ENCODE results near the gene WNT9B.
"Not testable (repeated sequence)": the region's sequence is repeated elsewhere in the genome, so short reads cannot be mapped to it uniquely, and the experiment has no call there.

WNT9B gene

GRCh38 chr17:46837521-46837920, 13.9 kb upstream of the WNT9B start:
- Histone ChIP-seq H3K4me1 (ENCODE audit: control insufficient read depth, insufficient read depth, low read length) (peaks cover 23% of the 10 kb centered on the region), H3K9ac (ENCODE audit: low read length) (no peak overlapping the region), H3K4me3 (ENCODE audit: low read depth, low read length) (no peak overlapping the region), H3K36me3 (ENCODE audit: control insufficient read depth, insufficient read depth, low read length) (no peaks in the 10 kb centered on the region), H3K9me3 (ENCODE audit: control insufficient read depth, insufficient read depth, low read depth, low read length) (no peaks in the 10 kb centered on the region), H3K27ac (ENCODE audit: low read depth, low read length) (no peak overlapping the region), H3K27me3 (ENCODE audit: control insufficient read depth, insufficient read depth, low read length) (peaks cover 12% of the 10 kb centered on the region)

GRCh38 chr17:46839211-46839610, 12.2 kb upstream of the WNT9B start:
- no peaks in the 10 kb centered on the region for H3K36me3 ChIP-seq (ENCODE audit: control insufficient read depth, insufficient read depth, low read length)
- no peak overlapping the region for H3K4me3 ChIP-seq (ENCODE audit: low read depth, low read length)
- H3K9ac ChIP-seq (ENCODE audit: low read length), result no peak overlapping the region
- H3K9me3 ChIP-seq (ENCODE audit: control insufficient read depth, insufficient read depth, low read depth, low read length), result peaks cover 12% of the 10 kb centered on the region
- H3K27ac ChIP-seq (ENCODE audit: low read depth, low read length), result no peak overlapping the region
- peaks cover 11% of the 10 kb centered on the region for H3K27me3 ChIP-seq (ENCODE audit: control insufficient read depth, insufficient read depth, low read length)
- H3K4me1 ChIP-seq (ENCODE audit: control insufficient read depth, insufficient read depth, low read length), result peaks cover 11% of the 10 kb centered on the region

GRCh38 chr17:46840596-46840995, 10.8 kb upstream of the WNT9B start:
- Histone ChIP-seq H3K27me3 (ENCODE audit: control insufficient read depth, insufficient read depth, low read length) (peaks cover 10% of the 10 kb centered on the region), H3K9me3 (ENCODE audit: control insufficient read depth, insufficient read depth, low read depth, low read length) (peaks cover 12% of the 10 kb centered on the region)
- H3K36me3 ChIP-seq (ENCODE audit: control insufficient read depth, insufficient read depth, low read length); H3K4me3 ChIP-seq (ENCODE audit: low read depth, low read length); H3K4me1 ChIP-seq (ENCODE audit: control insufficient read depth, insufficient read depth, low read length); H3K27ac ChIP-seq (ENCODE audit: low read depth, low read length); H3K9ac ChIP-seq (ENCODE audit: low read length): not testable (repeated sequence)

- Histone ChIP-seq H3K4me1 (ENCODE audit: control insufficient read depth, insufficient read depth, low read length) (no peaks in the 10 kb centered on the region), H3K27ac (ENCODE audit: low read depth, low read length) (no peak overlapping the region), H3K27me3 (ENCODE audit: control insufficient read depth, insufficient read depth, low read length) (peaks cover 15% of the 10 kb centered on the region), H3K36me3 (ENCODE audit: control insufficient read depth, insufficient read depth, low read length) (no peaks in the 10 kb centered on the region), H3K4me3 (ENCODE audit: low read depth, low read length) (peak overlapping the region; percentile 62), H3K9me3 (ENCODE audit: control insufficient read depth, insufficient read depth, low read depth, low read length) (peaks cover 12% of the 10 kb centered on the region), H3K9ac (ENCODE audit: low read length) (no peak overlapping the region)
Measured at GRCh38 chr17:46841561-46842379, 9.6 kb upstream of the WNT9B start.

GRCh38 chr17:46842835-46843234, 8.5 kb upstream of the WNT9B start:
- no peak overlapping the region for H3K4me3 ChIP-seq (ENCODE audit: low read depth, low read length)
- no peak overlapping the region for H3K9ac ChIP-seq (ENCODE audit: low read length)
- H3K4me1 ChIP-seq (ENCODE audit: control insufficient read depth, insufficient read depth, low read length), result no peaks in the 10 kb centered on the region
- peaks cover 23% of the 10 kb centered on the region for H3K27me3 ChIP-seq (ENCODE audit: control insufficient read depth, insufficient read depth, low read length)
- H3K9me3 ChIP-seq (ENCODE audit: control insufficient read depth, insufficient read depth, low read depth, low read length), result peaks cover 12% of the 10 kb centered on the region
- H3K36me3 ChIP-seq (ENCODE audit: control insufficient read depth, insufficient read depth, low read length), result no peaks in the 10 kb centered on the region
- H3K27ac ChIP-seq (ENCODE audit: low read depth, low read length), result no peak overlapping the region

- H3K9ac ChIP-seq (ENCODE audit: low read length), result no peak overlapping the region
- H3K9me3 ChIP-seq (ENCODE audit: control insufficient read depth, insufficient read depth, low read depth, low read length), result peaks cover 12% of the 10 kb centered on the region
- H3K4me1 ChIP-seq (ENCODE audit: control insufficient read depth, insufficient read depth, low read length), result no peaks in the 10 kb centered on the region
- H3K36me3 ChIP-seq (ENCODE audit: control insufficient read depth, insufficient read depth, low read length), result no peaks in the 10 kb centered on the region
- H3K27me3 ChIP-seq (ENCODE audit: control insufficient read depth, insufficient read depth, low read length), result peaks cover 55% of the 10 kb centered on the region
- H3K27ac ChIP-seq (ENCODE audit: low read depth, low read length), result no peak overlapping the region
- H3K4me3 ChIP-seq (ENCODE audit: low read depth, low read length), result no peak overlapping the region
Measured at GRCh38 chr17:46847204-46848191, 3.9 kb upstream of the WNT9B start.

- Histone ChIP-seq H3K4me1 (ENCODE audit: control insufficient read depth, insufficient read depth, low read length) (0 out of 2 replicates have a peak, but pooled peaks cover under 1% of the 10 kb centered on the region), H3K4me3 (ENCODE audit: low read depth, low read length) (no peak overlapping the region), H3K9ac (ENCODE audit: low read length) (no peak overlapping the region), H3K9me3 (ENCODE audit: control insufficient read depth, insufficient read depth, low read depth, low read length) (peaks cover 2% of the 10 kb centered on the region; the same call in 1 of the 2 replicates), H3K36me3 (ENCODE audit: control insufficient read depth, insufficient read depth, low read length) (no peaks in the 10 kb centered on the region), H3K27me3 (ENCODE audit: control insufficient read depth, insufficient read depth, low read length) (peaks cover 66% of the 10 kb centered on the region), H3K27ac (ENCODE audit: low read depth, low read length) (no peak overlapping the region)
Measured at GRCh38 chr17:46848534-46848933, 2.8 kb upstream of the WNT9B start.

GRCh38 chr17:46850688-46851028, 725 bp upstream of the WNT9B start:
- H3K27ac ChIP-seq (ENCODE audit: low read depth, low read length), result no peak overlapping the region
- no peaks in the 10 kb centered on the region for H3K9me3 ChIP-seq (ENCODE audit: control insufficient read depth, insufficient read depth, low read depth, low read length)
- H3K4me1 ChIP-seq (ENCODE audit: control insufficient read depth, insufficient read depth, low read length), result peaks cover 10% of the 10 kb centered on the region
- peaks cover 75% of the 10 kb centered on the region for H3K27me3 ChIP-seq (ENCODE audit: control insufficient read depth, insufficient read depth, low read length)
- H3K36me3 ChIP-seq (ENCODE audit: control insufficient read depth, insufficient read depth, low read length), result no peaks in the 10 kb centered on the region
- H3K4me3 ChIP-seq (ENCODE audit: low read depth, low read length), result peak overlapping the region; percentile 63
- H3K9ac ChIP-seq (ENCODE audit: low read length), result peak overlapping the region; percentile 33

- Histone ChIP-seq H3K27me3 (ENCODE audit: control insufficient read depth, insufficient read depth, low read length) (peaks cover 52% of the 10 kb centered on the region), H3K9ac (ENCODE audit: low read length) (no peak overlapping the region), H3K36me3 (ENCODE audit: control insufficient read depth, insufficient read depth, low read length) (no peaks in the 10 kb centered on the region), H3K27ac (ENCODE audit: low read depth, low read length) (no peak overlapping the region), H3K4me1 (ENCODE audit: control insufficient read depth, insufficient read depth, low read length) (peaks cover 10% of the 10 kb centered on the region), H3K4me3 (ENCODE audit: low read depth, low read length) (no peak overlapping the region), H3K9me3 (ENCODE audit: control insufficient read depth, insufficient read depth, low read depth, low read length) (no peaks in the 10 kb centered on the region)
Measured at GRCh38 chr17:46853896-46854444, 2.6 kb downstream of the WNT9B start.

- Histone ChIP-seq H3K9me3 (ENCODE audit: control insufficient read depth, insufficient read depth, low read depth, low read length) (no peaks in the 10 kb centered on the region), H3K4me1 (ENCODE audit: control insufficient read depth, insufficient read depth, low read length) (peaks cover 10% of the 10 kb centered on the region), H3K9ac (ENCODE audit: low read length) (no peak overlapping the region), H3K4me3 (ENCODE audit: low read depth, low read length) (no peak overlapping the region), H3K27ac (ENCODE audit: low read depth, low read length) (no peak overlapping the region), H3K27me3 (ENCODE audit: control insufficient read depth, insufficient read depth, low read length) (peaks cover 46% of the 10 kb centered on the region), H3K36me3 (ENCODE audit: control insufficient read depth, insufficient read depth, low read length) (no peaks in the 10 kb centered on the region)
Measured at GRCh38 chr17:46854515-46854914, 3.1 kb downstream of the WNT9B start.

- Histone ChIP-seq H3K4me3 (ENCODE audit: low read depth, low read length) (no peak overlapping the region), H3K36me3 (ENCODE audit: control insufficient read depth, insufficient read depth, low read length) (no peaks in the 10 kb centered on the region), H3K27me3 (ENCODE audit: control insufficient read depth, insufficient read depth, low read length) (peaks cover 42% of the 10 kb centered on the region), H3K9ac (ENCODE audit: low read length) (no peak overlapping the region), H3K9me3 (ENCODE audit: control insufficient read depth, insufficient read depth, low read depth, low read length) (no peaks in the 10 kb centered on the region), H3K27ac (ENCODE audit: low read depth, low read length) (no peak overlapping the region), H3K4me1 (ENCODE audit: control insufficient read depth, insufficient read depth, low read length) (peaks cover 10% of the 10 kb centered on the region)
Measured at GRCh38 chr17:46854948-46855347, 3.6 kb downstream of the WNT9B start.
